Progenitor cell of endocrine pancreas (in vitro differentiated cells): ENCODE data around the gene ZSWIM8. TPM values are rescaled to one million over a fixed set of nuclear protein-coding genes. Genes with fewer than 3 reads are reported as not detected.
A peak's percentile ranks its signal among the peaks of the same experiment; 100 is the strongest.

ENCODE experiments used
- DNase-seq: peaks from one replicate; pipeline ENCODE4 v3.0.0; 2021; ENCODE audit warnings: low spot score; ENCODE audit not compliant: unreplicated experiment
- H3K27ac Mint-ChIP-seq: 2 replicates; pipeline ENCODE4 v1.8.0; 2021; ENCODE audit warnings: mild to moderate bottlenecking, moderate library complexity, mixed read lengths
- H3K27me3 Mint-ChIP-seq: 2 replicates; pipeline ENCODE4 v1.8.0; 2021; ENCODE audit warnings: mixed read lengths
- H3K36me3 Mint-ChIP-seq: 2 replicates; pipeline ENCODE4 v1.8.0; 2022; ENCODE audit warnings: mixed read lengths; ENCODE audit not compliant: insufficient read depth
- H3K4me1 Mint-ChIP-seq: 2 replicates; pipeline ENCODE4 v1.8.0; 2021; ENCODE audit warnings: low read depth, mixed read lengths
- H3K4me3 Mint-ChIP-seq: 2 replicates; pipeline ENCODE4 v1.8.0; 2021; ENCODE audit warnings: low read depth, mild to moderate bottlenecking, moderate library complexity, mixed read lengths
- H3K9me3 Mint-ChIP-seq: 2 replicates; pipeline ENCODE4 v1.8.0; 2021; ENCODE audit warnings: low read depth, mixed read lengths
- total RNA-seq: library from RNA; stranded (reverse); gene quantifications from 2 replicates; pipeline ENCODE4 v1.2.1, GENCODE V29; 2021
- TF ChIP-seq, protein P1 (sequence below): fragments of 200-600 bp; sonication (generic); IDR thresholded peaks from one replicate; pipeline ENCODE4 v1.5.0; 2021; ENCODE audit warnings: antibody characterized with exemption, mild to moderate bottlenecking; ENCODE audit not compliant: unreplicated experiment

Gene ZSWIM8
- total RNA-seq, 1 donor from 2014 or later, result 144 TPM

DNA sequence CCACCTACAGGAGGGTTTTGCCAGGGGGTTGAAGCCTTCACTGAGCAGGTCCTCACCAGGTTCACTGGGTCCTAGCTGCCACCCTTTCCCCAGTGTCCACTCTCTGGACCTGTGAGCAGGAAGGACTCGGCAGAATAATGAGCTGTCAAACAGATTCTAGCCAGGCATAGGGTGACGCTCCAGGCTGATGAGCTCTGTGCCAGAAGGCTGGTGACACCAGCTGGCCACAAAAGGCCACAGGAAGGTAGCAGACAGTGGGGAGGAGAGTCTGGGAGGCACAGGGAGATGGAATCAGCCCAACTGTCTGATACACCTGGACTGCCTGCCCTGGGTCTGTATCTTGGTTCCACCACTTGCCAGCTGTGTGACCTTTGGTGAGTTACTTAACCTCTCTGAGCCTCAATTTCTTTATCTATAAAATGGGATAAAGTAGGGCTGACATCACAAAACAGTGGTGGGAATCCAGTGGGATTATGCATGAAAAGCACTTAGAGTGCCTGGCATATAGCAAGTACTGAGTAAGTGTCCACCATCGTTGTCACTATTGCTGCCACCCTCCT, 52.7 kb downstream of the ZSWIM8 start:
- Mint-ChIP-seq H3K4me3 (no peak overlapping the region), H3K9me3 (no peaks in the 10 kb centered on the region), H3K36me3 (peaks cover 5% of the 10 kb centered on the region), H3K27me3 (no peaks in the 10 kb centered on the region), H3K4me1 (no peaks in the 10 kb centered on the region), H3K27ac (peak overlapping the region; percentile 34)
- no peak for DNase-seq
- TF ChIP-seq, protein P1, sequence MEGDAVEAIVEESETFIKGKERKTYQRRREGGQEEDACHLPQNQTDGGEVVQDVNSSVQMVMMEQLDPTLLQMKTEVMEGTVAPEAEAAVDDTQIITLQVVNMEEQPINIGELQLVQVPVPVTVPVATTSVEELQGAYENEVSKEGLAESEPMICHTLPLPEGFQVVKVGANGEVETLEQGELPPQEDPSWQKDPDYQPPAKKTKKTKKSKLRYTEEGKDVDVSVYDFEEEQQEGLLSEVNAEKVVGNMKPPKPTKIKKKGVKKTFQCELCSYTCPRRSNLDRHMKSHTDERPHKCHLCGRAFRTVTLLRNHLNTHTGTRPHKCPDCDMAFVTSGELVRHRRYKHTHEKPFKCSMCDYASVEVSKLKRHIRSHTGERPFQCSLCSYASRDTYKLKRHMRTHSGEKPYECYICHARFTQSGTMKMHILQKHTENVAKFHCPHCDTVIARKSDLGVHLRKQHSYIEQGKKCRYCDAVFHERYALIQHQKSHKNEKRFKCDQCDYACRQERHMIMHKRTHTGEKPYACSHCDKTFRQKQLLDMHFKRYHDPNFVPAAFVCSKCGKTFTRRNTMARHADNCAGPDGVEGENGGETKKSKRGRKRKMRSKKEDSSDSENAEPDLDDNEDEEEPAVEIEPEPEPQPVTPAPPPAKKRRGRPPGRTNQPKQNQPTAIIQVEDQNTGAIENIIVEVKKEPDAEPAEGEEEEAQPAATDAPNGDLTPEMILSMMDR, result no peak

DNA sequence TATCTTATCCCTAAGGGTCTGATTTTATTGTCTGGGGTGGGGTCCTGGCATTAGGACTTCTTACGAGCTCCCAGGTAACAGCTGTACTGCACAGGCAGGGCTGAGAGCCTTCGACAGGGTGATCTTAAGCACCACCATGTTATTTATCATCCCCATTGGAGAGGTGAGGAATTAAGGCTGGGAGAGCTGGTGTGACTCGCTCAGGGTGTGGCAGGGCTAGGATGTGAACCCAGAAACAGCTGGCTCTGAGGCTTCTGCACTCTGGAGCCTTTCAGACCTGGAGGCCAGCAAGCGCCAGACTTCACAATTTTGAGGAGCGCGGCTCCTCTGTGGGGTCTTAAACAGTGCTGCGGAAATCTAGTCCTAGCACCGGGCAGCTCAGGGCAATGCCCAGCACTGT, 53.4 kb downstream of the ZSWIM8 start:
- no peak overlapping the region for H3K27ac Mint-ChIP-seq
- TF ChIP-seq, protein P1, result no peak
- no peak for DNase-seq
- no peaks in the 10 kb centered on the region for H3K27me3 Mint-ChIP-seq
- H3K9me3 Mint-ChIP-seq, result no peaks in the 10 kb centered on the region
- H3K36me3 Mint-ChIP-seq, result peaks cover 8% of the 10 kb centered on the region
- no peak overlapping the region for H3K4me3 Mint-ChIP-seq
- no peaks in the 10 kb centered on the region for H3K4me1 Mint-ChIP-seq

DNA sequence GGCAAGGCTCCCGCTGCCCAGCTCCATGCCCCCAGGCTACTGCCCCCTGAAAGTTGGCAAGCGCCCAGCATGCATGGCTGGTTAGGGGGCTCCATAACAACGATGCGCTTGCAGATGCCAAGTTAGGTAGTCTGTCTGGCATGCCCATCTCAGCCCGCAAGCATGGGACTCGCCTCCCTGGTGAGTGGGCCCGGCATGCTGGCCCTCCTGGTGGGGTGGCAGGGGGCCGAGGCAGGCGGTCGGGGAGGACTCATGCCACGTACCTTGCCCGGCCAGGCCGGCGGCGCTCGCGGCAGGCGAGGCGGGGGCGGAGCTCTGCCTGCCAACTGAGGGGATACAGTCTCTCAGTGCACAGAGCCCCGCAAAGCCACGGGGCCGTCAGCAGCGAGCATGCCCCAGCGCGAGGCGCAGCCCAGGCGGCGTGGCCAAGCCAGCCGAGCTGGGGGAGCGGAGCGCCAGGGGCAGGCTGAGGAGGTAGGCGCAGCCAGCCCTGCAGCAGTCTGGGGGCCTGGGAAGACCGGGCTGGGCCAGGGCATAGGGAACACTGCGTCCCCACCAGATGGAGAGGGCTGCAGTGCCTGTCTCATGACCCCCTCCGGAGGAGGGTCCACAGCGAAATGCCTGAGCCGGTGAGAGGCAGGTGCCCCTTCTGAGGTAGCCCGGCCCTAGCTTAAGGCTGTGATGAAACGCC, 54.0 kb downstream of the ZSWIM8 start:
- H3K27me3 Mint-ChIP-seq, result no peaks in the 10 kb centered on the region
- H3K9me3 Mint-ChIP-seq, result no peaks in the 10 kb centered on the region
- H3K36me3 Mint-ChIP-seq, result peaks cover 8% of the 10 kb centered on the region
- H3K4me3 Mint-ChIP-seq, result no peak overlapping the region
- no peak for DNase-seq
- H3K27ac Mint-ChIP-seq, result no peak overlapping the region
- no peaks in the 10 kb centered on the region for H3K4me1 Mint-ChIP-seq
- TF ChIP-seq, protein P1, result no peak

DNA sequence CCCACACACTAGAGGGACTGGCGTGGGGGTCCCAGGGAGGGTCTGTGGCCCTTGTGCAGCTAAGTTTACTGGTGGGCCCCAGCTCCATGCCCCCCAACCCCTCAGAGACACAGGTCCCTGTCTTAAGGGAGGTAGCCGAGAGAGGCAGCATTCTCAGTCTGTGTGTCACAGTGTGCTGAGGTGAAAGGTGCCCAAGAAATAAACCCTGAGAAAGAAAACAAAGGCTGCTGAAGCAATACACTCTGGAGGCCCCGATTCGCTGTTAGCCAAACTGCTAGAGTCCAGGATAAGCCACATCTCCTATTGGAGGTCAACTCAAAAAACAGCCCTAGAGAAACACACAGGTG, 54.6 kb downstream of the ZSWIM8 start:
- DNase-seq, result no peak
- Mint-ChIP-seq H3K36me3 (peaks cover 12% of the 10 kb centered on the region), H3K27ac (no peak overlapping the region), H3K27me3 (no peaks in the 10 kb centered on the region), H3K9me3 (no peaks in the 10 kb centered on the region), H3K4me3 (no peak overlapping the region), H3K4me1 (no peaks in the 10 kb centered on the region)
- TF ChIP-seq, protein P1, result no peak

DNA sequence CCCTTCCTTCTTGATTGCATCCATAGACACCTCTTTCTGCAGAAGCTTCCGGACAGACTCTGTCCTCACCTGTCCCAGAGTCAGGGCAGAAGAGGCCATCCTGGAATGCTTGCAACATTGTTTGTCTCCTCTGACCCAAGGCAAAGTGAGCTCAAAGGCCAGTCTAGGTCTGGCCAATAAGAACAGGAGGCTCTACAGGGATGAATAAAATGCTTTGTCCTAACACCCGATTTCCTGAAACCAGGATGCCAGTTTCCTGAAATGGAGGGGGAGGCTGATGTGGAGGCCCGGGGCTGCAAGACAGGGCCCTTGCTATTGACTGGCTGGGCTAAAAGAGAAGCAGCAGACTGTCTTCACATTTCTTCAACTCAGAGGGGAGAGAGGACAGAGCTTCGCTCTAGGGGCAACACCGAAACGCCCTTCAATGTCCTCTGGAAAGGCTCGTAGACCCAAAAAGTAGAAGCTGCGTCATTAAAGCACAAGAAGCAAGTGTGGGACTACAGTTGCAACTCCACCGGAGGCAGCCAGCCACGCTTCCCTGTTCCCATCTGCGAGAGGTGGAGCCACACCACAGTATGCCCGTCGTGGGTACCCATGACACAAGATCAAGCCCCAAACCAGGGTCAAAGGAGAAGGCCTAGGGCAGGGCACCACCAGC, 55.1 kb downstream of the ZSWIM8 start:
- Mint-ChIP-seq H3K9me3 (no peaks in the 10 kb centered on the region), H3K27ac (no peak overlapping the region), H3K4me1 (no peaks in the 10 kb centered on the region), H3K4me3 (no peak overlapping the region), H3K36me3 (peaks cover 13% of the 10 kb centered on the region), H3K27me3 (no peaks in the 10 kb centered on the region)
- no peak for DNase-seq
- TF ChIP-seq, protein P1, result no peak
